GM13976 (cell line): ENCODE results near the gene LAGE3.

Experiments used
- DNase-seq: peaks from one replicate; pipeline ENCODE4 v3.0.0; 2012; ENCODE audit warnings: low spot score
- CTCF ChIP-seq: IDR thresholded peaks from 2 replicates; pipeline ENCODE4 v1.5.1; 2012; ENCODE audit warnings: borderline replicate concordance, mild to moderate bottlenecking; ENCODE audit not compliant: insufficient read depth; ENCODE audit errors: extremely low read depth, missing control alignments, control extremely low read depth
- in situ Hi-C: fragments of 300-500 bp; cut with MboI; formaldehyde crosslinking; loops from one replicate; pipeline ENCODE4 v1.12.0; 2022; ENCODE audit warnings: low sequenced_read_pairs, mixed read lengths, inconsistent platforms; ENCODE audit not compliant: unreplicated experiment

The LAGE3 gene

DNA sequence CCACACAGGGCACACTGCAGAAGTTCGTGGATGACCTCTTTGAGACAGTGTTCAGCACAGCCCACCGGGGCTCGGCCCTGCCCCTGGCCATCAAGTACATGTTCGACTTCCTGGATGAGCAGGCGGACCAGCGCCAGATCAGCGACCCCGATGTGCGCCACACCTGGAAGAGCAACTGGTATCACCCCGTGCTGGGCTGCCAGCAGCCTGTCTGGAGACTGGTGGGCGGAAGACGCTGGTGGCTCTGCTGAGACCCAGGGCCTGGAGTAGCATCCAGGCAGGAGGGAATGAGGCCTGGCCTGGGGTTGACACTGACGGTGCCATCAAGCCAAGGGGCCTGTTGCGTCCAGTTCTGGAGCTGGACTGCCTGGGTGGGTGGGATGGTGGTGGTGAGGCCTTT, 8.6 kb downstream of the LAGE3 start:
- no peak for TF ChIP-seq CTCF
- in situ Hi-C loops, result no loop called here
- DNase-seq, result no peak

DNA sequence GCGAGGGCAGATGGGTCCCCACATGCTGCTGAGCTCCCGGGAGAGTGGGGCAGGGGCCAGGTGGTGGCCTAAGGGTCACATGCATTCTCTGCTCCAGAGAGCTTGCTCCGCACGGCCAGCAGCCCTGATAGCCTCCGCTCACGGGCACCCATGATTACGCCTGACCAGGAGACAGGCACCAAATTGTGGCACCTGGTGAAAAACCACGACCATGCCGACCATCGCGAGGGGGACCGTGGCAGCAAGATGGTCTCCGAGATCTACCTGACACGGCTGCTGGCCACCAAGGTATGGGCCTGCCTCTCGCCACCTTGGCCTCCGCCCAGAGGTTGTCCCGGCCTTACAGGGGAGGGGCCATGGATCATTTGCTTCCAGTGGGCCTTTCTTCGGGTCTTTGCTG, 9.2 kb downstream of the LAGE3 start:
- no peak for TF ChIP-seq CTCF
- in situ Hi-C loops, result no loop called here
- DNase-seq, result no peak

DNA sequence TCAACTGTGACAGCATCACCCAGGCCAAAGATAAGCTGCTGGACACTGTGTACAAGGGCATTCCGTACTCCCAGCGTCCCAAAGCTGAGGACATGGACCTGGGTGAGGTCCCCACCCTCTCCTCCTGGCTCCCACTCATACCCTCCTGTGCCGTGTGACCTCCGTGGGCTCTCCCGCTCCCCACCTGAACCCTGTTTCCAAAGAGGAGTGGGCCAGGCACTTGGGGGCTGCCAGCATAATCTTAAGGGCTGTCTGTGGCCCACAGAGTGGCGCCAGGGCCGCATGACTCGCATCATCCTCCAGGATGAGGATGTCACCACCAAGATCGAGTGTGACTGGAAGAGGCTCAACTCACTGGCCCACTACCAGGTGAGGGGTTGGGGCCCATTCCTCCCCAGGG, 10.0 kb downstream of the LAGE3 start:
- in situ Hi-C loops, result no loop called here
- no peak for TF ChIP-seq CTCF

DNA sequence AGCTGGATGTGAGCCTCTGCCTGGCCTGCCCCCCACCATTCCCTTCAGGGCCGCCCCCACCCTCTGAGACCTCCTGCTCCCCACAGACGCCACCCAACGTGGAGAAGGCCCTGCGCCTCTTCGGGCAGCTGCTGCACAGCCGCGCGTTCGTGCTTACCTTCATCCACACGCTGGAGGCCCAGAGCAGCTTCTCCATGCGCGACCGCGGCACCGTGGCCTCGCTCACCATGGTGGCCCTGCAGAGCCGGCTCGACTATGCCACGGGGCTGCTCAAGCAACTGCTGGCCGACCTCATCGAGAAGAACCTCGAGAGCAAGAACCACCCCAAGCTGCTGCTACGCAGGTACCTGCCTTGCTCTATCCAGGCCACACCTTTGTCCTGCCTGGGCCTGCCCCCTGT, 10.9 kb downstream of the LAGE3 start:
- TF ChIP-seq CTCF, result no peak
- DNase-seq, result no peak

More for the DNA sequence above, 10.0 kb downstream of the LAGE3 start:
- no peak for DNase-seq

GRCh38 chrX:154467556-154467955, 11.5 kb downstream of the LAGE3 start:
- DNase-seq, result no peak
- TF ChIP-seq CTCF, result no peak
- in situ Hi-C loops, result no loop called here

More for the DNA sequence above, 10.9 kb downstream of the LAGE3 start:
- in situ Hi-C loops, result no loop called here

- no peak for TF ChIP-seq CTCF
- in situ Hi-C loops, result no loop called here
- no peak for DNase-seq
Observed at GRCh38 chrX:154466907-154467306, 12.2 kb downstream of the LAGE3 start.

DNA sequence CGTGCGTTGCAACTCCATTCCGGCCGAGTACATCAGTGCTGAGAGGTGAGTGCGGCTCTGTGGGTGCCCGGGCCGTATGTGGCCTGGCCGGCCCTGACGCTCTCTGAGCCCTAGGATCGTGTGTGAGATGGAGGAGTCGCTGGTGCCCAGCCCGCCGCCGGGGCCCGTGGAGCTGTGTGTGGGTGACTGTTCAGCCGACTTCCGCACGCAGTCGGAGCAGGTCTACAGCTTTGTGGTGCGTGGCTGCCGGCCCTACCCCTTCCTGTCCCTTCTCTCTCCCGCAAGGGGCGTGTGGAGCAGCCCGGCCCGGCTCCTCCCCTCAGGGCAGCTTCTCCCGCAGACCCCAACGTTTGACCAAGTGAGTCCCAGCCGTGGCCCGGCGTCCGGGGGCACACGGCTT, 13.0 kb downstream of the LAGE3 start:
- no peak for TF ChIP-seq CTCF
- in situ Hi-C loops, result no loop called here
- no peak for DNase-seq
